Right ventricle myocardium inferior (tissue), 1 donor: ENCODE results near the gene DNAAF9. TPM values are rescaled to one million over a fixed set of nuclear protein-coding genes. Genes with fewer than 3 reads are reported as not detected.

Experiments
- ATAC-seq: fragments of 200-7000 bp; cut with Tn5 transposase; one replicate; pipeline ENCODE4 v1.9.1; 2020; ENCODE audit warnings: mild to moderate bottlenecking, moderate library complexity
- DNase-seq: peaks from one replicate; pipeline ENCODE4 v3.0.0; 2021; ENCODE audit errors: missing footprints
- intact Hi-C: fragments of 100-400 bp; cut with DNase I; formaldehyde crosslinking; loops from one replicate; pipeline ENCODE4 v1.11.0; 2022
- total RNA-seq: library from RNA; stranded (reverse); fragmentation: NEBNext Ultra II Directional; extraction: Animal tissue kit (Norgen Biotek cat#: 25700); gene quantifications from one replicate; pipeline ENCODE4 v1.2.1, GENCODE V29; 2021
- donor health status: DM: no; HTN: yes; CAD: no; lungs with severe emphysema.

Gene DNAAF9
- total RNA-seq, 1 donor from 2014 or later: 22.1 TPM

GRCh38 chr20:3414122-3414521 is 6.7 kb upstream of the DNAAF9 start:
- intact Hi-C loops: no loop called here
- DNase-seq (no peak), ATAC-seq (no peak)

- intact Hi-C loops: no loop called here
- ATAC-seq (no peak), DNase-seq (no peak)
These were observed 6.0 kb upstream of the DNAAF9 start for GRCh38 chr20:3413393-3413889.

DNA sequence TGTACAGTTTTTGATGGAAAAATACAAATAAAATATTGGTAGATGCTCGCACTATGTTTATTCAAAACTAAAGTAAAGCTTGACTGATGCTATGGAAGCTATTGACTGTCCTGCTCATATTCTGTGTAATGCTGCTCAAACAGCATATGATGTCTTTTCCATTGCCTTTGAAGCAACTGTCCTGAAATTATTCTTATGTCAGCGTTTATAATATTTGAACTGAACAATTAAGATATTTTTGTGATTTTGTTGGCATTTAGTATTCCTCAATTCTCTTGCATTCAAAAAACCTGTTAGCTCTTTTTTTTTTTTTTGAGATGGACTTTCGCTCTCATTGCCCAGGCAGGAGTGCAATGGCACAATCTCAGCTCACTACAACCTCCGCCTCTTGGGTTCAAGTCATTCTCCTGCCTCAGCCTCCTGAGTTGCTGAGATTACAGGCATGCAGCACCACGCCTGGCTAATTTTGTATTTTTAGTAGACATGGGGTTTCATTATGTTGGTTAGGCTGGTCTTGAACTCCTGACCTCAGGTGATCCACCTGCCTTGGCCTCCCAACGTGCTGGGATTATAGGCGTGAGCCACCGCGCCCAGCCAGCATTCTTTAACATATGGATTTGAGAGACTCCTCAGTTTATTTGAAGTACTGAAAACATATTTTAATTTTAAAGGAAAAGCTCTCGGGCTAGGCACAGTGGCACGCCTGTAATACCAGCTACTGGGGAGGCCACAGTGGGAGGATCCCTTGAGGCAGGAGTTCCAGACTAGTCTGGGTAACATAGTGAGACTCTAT is 5.3 kb upstream of the DNAAF9 start:
- ATAC-seq (no peak), DNase-seq (no peak)
- intact Hi-C loops: no loop called here

DNA sequence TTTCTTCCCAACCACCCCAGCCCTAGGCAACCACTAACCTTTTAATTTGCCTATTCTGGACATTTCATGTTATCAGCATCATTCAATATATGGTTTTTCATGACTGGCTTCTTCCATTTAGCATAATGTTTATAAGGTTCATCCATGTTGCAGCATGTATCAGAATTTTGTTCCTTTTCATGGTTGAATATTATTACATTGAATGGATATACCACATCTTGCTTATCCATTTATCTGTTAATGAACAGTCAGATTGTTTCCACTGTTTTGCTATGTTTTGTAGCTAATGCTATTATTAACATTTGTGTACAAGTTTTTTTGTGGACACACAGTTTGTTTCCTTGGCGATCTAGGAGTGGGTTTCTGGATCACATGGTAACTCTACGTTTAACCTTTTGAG is 3.0 kb upstream of the DNAAF9 start:
- ATAC-seq (no peak), DNase-seq (no peak)
- intact Hi-C loops: no loop called here

DNA sequence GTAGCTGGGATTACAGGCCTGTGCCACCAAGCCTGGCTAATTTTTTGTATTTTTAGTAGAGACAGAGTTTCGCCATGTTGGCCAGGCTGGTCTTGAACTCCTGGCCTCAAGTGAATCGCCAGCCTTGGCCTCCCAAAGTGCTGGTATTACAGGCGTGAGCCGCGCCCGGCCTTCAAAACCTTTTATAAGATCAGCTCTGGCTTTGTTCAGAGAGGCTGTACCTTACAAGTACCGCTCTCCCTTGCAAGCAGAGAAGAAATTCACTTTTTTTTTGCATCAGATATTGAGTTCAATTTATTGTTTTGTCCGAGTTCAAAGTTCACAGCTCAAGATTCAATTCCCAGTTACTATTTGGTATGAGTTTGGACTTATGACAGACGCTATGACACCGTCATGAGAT is 1.9 kb upstream of the DNAAF9 start:
- ATAC-seq: no peak
- DNase-seq: no peak
- intact Hi-C loops: loop anchor here (5.0 kb wide), 1 partner anchor 67 kb away; no protein-coding TSS in a partner anchor

DNA sequence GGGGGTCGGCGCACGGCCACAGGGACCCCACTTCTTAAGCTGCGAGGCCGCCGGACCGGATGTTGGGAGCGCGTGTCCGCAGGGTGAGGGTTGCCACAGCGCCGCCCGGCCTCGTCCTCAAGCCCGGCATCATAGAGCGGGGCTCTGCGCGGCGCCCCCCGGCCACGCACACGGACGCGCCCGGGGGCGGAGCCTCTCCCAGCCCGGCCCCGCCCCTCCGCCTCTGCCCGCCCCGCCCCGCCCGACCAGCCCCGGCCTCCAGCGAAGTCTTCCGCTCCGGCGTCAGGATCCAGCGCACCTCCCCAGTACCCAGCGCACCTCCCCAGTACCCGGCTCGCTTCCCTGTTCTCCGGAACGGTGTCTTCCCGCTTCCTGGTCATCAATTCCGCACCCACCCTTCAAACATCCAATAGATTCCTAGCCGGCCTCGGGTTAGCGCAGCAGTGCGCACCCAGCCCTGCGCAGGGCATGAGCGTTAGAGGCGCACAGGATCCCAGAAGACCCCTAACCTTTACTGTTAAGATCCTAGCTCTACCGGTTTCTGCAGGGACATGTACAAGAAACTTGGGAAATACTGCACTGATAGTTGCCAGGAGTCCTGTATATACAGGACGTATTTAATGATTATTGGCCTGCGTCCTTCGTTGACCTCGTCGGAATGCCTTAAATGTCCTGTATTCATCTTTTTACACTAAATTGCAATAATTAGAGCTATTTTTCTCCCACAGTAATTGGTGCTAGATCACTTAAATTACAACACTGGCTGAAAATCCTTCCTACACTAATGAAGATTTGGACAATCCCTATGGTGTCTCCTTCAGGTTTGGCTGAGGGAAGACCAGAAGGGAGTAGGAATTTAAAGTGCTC is 535 bp upstream of the DNAAF9 start:
- peak; percentile 88 for DNase-seq
- intact Hi-C loops: loop anchor here (1.0 to 5.0 kb wide), 2 partner anchors 62 to 66 kb away; no protein-coding TSS in a partner anchor
- peak; percentile 84 for ATAC-seq

DNA sequence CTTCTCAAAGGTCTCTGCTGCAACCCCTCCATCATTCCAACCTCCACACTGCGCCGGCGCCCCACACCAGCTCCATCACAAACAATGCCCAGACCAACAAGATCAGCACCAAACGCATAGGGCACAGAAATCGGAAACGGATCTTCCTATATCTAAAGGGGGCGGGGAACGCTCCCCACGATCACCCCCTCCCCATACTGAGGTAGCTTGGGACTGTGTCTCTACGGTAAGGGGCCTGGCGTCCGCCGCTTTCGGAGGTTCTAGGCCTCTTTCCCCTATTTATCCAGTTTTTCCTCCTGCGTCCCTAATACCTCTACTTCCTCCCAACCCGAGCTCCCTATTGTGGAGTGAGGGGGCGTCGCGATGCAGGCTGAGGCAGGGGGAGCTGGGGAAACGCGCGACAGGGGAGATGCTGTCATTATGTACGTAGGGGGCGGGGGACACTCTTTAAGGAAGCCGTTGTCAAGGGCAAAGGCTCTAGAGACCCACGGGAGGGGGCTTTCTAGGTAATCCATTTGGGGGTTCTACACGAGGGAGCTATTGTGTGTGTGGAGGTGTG is 909 bp downstream of the DNAAF9 start:
- ATAC-seq (peak; percentile 0), DNase-seq (no peak)
- intact Hi-C loops: loop anchor here (5.0 kb wide), 1 partner anchor 64 kb away; no protein-coding TSS in a partner anchor

DNA sequence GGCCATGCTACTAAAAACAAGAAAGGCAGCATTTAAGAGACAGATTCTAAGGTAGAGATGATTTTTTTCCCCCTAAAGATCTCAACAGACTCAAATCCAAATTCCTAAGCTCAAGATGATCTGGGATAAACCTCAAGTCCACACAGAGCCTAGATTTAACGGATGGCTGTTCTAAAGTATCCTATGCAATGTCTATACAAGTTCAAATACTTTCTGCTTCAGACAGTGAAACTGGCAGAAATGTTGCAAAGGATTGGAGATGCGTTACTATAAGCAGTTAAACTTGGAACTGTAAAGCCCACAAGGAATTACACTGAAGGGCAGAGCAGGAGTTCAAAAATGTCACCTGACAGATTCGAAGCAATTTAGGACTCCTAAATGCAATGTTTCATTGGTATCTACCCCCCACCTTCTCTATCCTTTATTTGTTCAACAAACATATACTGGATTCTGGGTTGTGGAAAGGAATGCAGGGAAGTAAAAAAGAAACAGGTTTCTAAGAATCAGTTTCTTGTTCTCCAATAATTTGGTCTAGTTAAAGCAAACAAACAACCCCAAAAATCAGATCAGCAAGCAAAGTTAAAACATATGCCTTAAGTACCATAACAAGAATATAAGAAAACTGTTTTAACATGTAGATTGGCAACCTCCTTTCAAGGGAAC is 1.6 kb downstream of the DNAAF9 start:
- no peak for ATAC-seq
- DNase-seq: no peak
- intact Hi-C loops: loop anchor here (5.0 kb wide), 1 partner anchor 64 kb away; no protein-coding TSS in a partner anchor

- ATAC-seq (no peak), DNase-seq (no peak)
- intact Hi-C loops: loop anchor here (5.0 kb wide), 1 partner anchor 63 kb away; no protein-coding TSS in a partner anchor
These were observed 2.3 kb downstream of the DNAAF9 start for GRCh38 chr20:3405139-3405538.

- ATAC-seq: no peak
- intact Hi-C loops: no loop called here
- DNase-seq: no peak
These were observed 3.1 kb downstream of the DNAAF9 start for GRCh38 chr20:3404402-3404801.

DNA sequence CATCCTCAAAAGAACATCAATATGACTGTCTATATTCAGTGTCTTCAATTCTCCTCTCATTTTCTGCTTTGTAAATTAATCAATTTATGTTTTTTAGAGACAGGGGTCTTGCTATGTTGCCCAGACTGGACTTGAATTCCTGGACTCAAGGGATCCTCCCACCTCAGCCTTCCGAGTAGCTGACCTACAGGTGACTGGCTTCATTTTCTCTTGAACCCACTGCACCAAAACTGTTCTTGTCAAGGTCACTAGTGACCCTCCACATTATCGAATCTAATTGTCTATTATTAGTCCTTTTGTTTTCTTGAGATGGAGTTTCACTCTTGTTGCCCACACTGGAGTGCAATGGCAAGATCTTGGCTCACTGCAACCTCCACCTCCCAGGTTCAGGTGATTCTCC is 3.7 kb downstream of the DNAAF9 start:
- intact Hi-C loops: no loop called here
- ATAC-seq (no peak), DNase-seq (no peak)

DNA sequence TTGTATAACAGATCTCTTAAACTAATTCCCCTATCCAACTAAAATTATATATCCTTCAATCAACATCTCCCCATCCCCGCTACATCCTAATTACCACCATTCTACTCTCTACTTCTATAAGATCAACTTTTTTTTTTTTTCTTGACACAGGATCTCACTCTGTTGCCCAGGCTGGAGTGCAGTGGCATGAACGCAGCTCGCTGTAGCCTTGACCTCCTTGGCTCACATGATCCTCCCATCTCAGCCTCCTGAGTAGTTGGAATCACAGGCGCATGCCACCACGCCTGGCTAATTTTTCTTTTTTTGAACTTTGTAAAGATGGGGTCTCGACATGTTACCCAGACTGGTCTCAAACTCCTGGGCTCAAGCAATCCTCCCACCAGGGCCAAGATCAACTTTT is 5.0 kb downstream of the DNAAF9 start:
- no peak for DNase-seq
- no peak for ATAC-seq
- intact Hi-C loops: no loop called here

DNA sequence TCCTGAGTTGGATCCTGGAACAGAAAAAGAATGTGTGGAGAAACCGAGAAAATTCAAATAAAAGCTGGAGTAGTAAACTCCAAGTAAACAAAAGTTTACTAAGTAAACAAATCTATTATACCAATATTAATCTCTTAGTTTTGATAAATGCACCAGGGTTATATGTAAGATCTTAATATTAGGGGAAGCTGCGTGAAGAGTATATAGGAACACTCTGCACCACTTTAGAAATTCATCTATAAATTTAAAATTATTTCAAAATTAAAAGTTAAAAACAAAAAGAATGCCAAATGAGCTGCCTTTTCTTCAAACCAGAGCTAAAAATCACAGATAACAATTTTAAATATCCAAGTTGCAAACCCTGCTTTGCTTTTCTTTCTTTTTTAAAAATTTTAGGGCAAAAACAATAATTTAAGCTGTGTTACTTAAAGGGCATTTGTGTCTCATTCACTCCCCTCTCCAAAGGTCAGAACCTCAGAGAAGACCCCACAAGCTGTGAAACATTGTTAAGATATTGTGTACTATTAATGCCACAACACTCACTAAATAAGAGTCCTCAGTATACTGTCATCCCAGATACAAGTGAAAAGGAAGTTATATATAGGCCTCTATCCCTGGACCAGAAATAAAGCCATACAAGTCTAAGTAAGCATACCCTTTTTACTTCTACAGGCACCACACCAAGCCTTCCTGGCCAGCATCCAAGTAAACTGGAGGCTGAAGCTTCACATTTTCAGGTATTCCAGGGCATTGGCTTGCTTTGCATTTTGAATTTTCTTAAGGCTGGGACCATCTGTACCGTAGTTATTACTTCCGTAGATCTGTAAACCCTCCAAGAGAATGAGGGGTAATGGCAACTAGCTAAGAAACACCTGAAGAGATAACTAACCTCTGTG is 7.0 kb downstream of the DNAAF9 start:
- intact Hi-C loops: no loop called here
- DNase-seq: no peak
- ATAC-seq: no peak

DNA sequence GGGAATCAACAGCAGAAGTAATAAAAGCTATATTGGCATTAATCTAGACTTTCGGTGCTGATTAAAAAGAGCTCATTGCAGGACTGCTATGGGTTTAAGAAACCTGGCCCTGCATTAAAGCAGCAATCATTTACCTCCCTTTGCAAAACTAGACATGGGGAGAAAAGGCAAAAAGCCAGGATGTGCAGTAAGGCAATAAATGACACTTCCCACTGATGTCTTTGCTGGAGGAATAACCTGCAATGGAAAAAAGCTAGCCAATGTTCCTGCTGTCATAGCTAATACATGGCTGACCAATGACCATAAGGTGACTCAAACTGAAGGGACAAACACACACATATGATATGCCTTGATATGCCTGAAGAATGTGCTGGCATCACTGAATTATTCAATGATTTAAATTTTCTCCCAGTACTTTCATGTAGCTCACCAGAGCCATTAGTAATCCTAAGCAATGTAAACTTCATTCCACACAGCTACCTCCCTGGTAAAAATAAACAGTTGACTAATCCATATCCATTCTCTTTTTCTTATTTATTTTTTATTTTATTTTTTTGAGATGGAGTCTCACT is 8.7 kb downstream of the DNAAF9 start:
- intact Hi-C loops: no loop called here
- no peak for ATAC-seq
- DNase-seq: no peak

DNA sequence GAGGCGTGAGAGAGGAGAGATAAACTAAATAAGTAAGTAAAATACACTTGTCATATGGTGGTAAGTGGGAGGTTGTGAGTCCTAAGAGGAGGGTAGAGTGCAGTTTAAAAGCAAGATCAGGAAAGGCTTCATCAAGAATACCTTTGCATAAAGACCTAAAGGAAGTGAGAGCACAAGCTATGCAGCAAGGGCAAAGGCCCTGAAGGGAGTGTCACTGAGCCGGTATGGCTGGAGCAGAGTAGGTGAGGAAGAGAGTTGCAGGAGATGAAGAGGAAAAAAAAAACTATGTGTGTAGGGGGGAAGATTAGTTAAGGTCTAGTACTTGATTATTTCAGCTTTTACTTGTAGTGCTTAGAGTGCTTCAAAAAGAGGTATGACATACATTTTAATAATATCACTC is 11.0 kb downstream of the DNAAF9 start:
- no peak for ATAC-seq
- intact Hi-C loops: no loop called here
- no peak for DNase-seq

DNA sequence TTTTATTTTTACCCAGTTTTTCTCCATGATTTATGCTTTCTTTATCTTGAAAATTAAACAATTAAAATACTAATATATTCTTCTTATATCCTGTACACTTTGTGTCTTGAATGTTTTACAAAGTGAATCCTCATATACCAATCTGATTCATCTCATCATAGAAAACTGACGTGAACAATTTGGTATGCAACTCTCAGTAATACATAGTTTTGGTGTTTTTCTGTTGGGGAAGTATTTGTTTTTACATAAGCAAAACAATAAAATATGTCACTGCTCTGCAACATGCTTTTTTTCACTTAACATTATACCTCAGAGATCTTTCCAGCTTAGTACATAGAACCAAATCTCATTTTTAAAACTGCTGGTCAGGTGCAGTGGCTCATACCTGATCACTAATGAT is 14.7 kb downstream of the DNAAF9 start:
- intact Hi-C loops: no loop called here
- no peak for DNase-seq
- no peak for ATAC-seq

- ATAC-seq (peak; percentile 75), DNase-seq (no peak)
- intact Hi-C loops: no loop called here
These were observed 16.6 kb downstream of the DNAAF9 start for GRCh38 chr20:3390759-3391425.
